Adrenal gland (tissue), 5 donors: Measurements from ENCODE around the gene MARK3.

Source experiments
- CTCF ChIP-seq, 6 experiments: fragments of 450-650 bp in 4 of 6; fragments of 200-600 bp in 2 of 6; sonication (generic) in 1 of 6; IDR thresholded peaks; 1 replicate in 5 of 6; 2 replicates in 1 of 6; pipeline versions ENCODE4 v1.5.1 to v1.8.0; 2016 to 2021; ENCODE audit warnings: antibody characterized with exemption in 6 of 6, mild to moderate bottlenecking in 2 of 6, moderate library complexity in 1 of 6
- POLR2A ChIP-seq, 2 donors: fragments of 450-650 bp; IDR thresholded peaks; one replicate each; pipeline ENCODE4 v1.6.1; 2017; ENCODE audit warnings: antibody characterized with exemption in 2 of 2, mild to moderate bottlenecking in 2 of 2, moderate library complexity in 1 of 2
- donor health status: DM: no; HTN: no; CAD: no.

- TF ChIP-seq POLR2A (IDR thresholded peaks at IDR 0.05) = no peak
- no peak for TF ChIP-seq CTCF (IDR thresholded peaks at IDR 0.05)
These were observed 141.7 kb downstream of the MARK3 start for GRCh38 chr14:103526914-103527248.
